Left colon (tissue), 2 donors: ENCODE measurements around the gene CMYA5. TPM values are rescaled to one million over a fixed set of nuclear protein-coding genes. Genes with fewer than 3 reads are reported as not detected.
A peak's percentile ranks its signal among the peaks of the same experiment; 100 is the strongest.
"Not testable (repeated sequence)": the region's sequence is repeated elsewhere in the genome, so short reads cannot be mapped to it uniquely, and the experiment has no call there.

Experiments
- ATAC-seq: fragments of 200-7000 bp; cut with Tn5 transposase; one replicate; pipeline ENCODE4 v1.9.1; 2020; ENCODE audit warnings: mild to moderate bottlenecking, moderate library complexity
- DNase-seq, 2 donors: peaks; one replicate each; pipeline ENCODE4 v3.0.0-alpha.2; 2020
- intact Hi-C, 2 donors: fragments of 100-400 bp; cut with DNase I in 1 of 2; cut with micrococcal nuclease in 1 of 2; formaldehyde crosslinking; loops; one replicate each; pipeline versions ENCODE4 v1.11.2 to v1.14.0; 2022; cut with DNase I, micrococcal nuclease
- total RNA-seq, 2 donors: library from RNA; stranded (reverse); fragmentation: NEBNext Ultra II Directional; extraction: Animal tissue kit (Norgen Biotek cat#: 25700); gene quantifications; one replicate each; pipeline ENCODE4 v1.2.1, GENCODE V29; 2021
- donor health status: DM: no; HTN: no; CAD: no.
- donor health status: DM: yes; HTN: yes; CAD: no.

Gene CMYA5
- total RNA-seq, 2 donors from 2014 or later: 0.31 to 0.70 TPM

DNA sequence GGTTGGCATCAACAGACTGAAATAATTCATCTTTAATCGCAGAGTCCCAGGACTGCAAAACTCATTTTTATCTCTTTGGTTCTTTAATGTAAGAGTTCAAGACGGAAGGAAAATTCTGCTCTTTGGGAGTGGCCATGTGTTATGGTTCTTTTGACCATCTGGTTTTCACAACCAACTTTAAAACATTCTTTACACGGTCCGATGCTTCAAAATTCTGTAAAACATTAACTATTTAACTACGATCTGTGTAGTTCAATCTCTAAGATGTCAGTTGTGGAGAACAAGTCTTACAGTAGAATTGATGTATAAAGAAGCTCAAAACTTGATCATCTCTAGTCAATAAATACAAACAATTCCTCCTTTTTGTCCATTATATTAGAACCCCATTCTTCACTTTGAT, 83.0 kb downstream of the CMYA5 start:
- intact Hi-C loops: no loop called here
- DNase-seq (no peak), ATAC-seq (peak; percentile 58)

DNA sequence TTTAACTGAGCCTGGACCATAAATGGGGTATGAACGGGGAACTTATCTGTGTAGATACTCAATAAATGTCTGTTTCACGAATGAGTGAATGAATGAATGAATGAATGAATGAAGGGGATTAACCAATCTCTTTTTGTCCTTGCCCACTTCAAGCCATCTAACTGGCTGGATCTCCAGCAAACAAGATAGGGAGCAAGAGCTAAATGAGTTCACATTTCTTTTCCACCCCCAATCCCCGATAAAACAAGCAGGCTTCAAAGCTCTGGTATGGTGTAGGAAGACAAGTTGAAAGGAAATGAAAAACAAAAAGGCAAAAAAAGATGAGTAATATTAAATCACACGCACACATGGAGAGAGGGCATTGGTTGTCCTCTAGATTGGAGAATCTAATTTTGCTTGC, 84.0 kb downstream of the CMYA5 start:
- ATAC-seq: no peak
- intact Hi-C loops: no loop called here
- DNase-seq: no peak

DNA sequence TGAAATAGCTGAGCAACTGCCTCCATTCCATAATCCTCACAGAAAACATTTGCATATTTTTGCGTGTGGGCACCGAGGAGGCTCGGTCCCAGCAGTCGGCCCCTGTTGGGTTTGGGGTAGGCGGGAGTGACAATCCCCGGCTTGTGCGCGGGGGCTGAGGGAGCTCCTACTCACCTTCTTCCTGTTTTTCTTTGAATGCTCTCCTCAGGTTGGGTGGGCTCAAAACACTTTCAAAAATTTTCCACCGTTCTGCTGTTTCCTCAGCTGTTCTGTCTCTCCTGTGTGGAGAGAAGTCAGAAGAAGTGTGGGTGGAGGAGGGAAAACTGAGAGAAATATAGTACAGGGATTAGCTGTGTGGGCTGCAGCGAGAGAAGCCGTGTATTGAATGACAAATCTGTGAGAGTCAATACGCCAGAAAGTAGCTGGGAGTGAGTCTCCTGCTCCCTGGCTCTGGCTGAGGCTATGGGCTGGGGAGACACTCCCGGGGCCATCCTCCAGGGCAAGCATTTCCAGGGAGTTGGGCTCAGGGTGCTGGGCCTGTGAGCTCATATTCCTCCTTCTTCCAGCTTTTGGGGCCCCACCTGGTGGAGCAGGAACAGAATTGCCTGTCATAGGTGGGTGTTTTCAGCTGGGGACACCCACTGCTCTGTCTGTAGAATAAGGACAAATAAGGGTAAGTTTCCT, 84.7 kb downstream of the CMYA5 start:
- ATAC-seq (no peak), DNase-seq (no peak)
- intact Hi-C loops: no loop called here

DNA sequence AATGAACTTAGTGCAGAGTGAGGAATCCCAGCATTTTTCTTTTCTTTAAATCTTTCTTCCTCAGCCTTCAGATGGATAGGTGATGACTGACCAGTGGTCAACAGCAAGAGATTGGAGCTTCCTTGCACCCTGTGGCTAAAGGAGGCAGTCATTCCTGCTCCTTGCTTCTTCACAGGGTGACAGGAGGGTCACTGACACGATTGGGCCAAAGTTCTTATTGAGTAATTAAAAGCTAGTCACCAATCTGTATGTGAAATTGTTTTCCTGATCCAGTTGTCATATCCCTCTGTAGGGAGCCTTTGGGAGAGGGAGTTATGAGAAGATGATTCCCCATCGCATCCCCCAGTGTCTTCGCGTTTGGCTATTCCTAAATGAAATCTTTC, 85.2 kb downstream of the CMYA5 start:
- DNase-seq (no peak), ATAC-seq (no peak)
- intact Hi-C loops: no loop called here

DNA sequence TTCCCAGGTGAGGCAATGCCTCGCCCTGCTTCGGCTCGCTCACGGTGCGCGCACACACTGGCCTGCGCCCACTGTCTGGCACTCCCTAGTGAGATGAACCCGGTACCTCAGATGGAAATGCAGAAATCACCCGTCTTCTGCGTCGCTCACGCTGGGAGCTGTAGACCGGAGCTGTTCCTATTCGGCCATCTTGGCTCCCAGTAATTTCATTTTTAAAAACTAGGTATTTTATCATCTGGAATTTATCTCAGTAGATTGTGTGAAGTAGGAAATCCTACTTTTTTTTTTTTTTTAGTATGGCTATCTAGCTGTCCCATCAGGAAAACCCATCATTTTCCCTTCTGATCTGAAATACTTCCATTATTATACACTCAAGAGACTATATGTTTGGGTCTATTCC, 95.1 kb downstream of the CMYA5 start:
- DNase-seq, intact Hi-C loops: not testable (repeated sequence)
- ATAC-seq: peak; percentile 27

DNA sequence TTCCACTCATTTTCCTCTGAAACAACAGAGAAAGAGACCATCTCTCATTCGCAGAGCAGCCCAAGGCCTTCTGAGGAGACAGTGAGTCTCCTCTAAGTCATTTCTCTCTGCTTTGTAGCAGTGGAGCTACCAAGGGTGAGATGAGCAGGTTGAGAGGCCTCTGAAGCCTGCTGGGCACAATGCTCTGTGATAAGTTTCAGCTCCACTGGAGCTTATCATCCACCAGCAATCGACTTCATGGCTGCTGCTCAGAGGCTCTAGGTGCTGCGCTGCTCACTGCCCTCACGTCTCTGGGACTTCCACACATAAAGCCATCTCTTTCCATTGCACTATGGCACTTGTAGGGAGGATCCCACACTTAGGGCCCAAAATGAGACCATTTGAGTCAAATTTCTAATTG, 96.3 kb downstream of the CMYA5 start:
- DNase-seq (no peak), ATAC-seq (no peak)
- intact Hi-C loops: no loop called here

DNA sequence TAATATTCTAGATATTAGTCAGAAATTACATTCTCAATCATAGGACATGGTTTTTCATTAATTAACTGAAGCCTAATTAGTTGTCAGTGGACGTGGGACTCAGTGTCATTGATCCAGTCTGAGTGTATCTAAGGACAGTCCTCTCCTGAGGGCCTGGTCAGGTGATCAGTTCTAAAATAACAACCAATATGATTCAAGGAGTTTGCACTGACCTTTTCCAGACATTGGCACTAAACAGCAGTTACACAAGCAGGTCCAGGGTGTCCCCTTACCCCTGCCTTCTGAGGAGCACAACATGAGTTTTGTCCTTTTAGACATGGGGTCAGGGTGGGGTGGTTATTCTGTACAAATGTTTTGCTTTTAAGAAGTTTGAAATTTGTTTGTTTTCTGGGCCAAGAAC, 97.8 kb downstream of the CMYA5 start:
- intact Hi-C loops: no loop called here
- DNase-seq (no peak), ATAC-seq (no peak)

DNA sequence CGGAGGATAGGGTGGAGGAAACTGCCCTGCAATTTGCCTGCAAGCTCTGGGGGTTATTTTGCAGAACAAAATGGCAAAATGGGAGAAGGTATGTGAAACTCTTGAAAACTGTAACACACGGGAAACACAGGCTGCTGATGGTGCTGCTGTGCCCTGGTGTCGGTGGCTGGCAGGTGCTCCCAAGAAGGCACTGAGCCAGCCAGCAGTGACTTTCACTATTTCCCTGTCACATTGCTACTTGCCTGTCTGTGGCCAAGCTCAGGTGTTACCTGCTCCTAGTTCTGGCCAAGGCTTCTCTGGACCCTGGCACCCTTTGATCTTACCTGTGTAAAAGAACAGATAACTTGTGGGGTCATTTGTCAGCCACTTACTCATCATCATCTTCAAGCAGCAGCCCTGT, 102.2 kb downstream of the CMYA5 start:
- intact Hi-C loops: no loop called here
- ATAC-seq (no peak), DNase-seq (no peak)

DNA sequence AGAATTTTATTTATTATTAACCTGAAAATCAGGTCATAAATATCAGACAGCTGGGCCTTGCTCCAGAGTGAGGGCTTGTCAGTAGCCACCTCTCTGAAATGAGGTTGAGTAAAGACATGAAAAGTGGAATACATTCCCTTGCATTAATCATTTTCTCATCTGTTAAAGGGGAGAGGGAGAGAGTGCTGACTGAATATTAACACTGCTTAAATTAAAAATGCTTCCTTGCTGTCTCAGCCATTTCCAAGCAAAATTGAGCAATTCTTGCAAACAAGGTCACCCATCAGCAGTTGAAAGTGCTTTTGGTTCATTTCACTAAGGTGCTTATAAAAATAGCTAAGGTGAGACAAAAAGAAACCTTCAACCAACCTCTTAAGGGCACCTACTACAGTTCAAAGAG, 102.8 kb downstream of the CMYA5 start:
- DNase-seq (no peak), ATAC-seq (no peak)
- intact Hi-C loops: no loop called here

DNA sequence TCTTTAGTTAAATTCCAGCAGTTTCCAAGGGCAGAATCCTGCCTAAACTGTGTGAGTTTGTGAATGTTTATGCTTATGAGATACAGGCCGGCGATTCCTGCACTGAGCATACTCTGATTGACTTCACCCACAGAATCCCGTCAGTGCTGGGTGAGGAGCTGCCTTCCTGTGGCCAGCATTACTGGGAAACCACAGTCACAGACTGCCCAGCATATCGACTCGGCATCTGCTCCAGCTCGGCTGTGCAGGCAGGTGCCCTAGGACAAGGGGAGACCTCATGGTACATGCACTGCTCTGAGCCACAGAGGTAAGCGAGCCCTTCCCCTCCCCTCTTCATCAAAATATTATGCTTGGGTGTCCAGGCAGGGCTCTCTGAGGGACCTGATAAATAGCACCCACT, 103.7 kb downstream of the CMYA5 start:
- intact Hi-C loops: no loop called here
- ATAC-seq (no peak), DNase-seq (no peak)

DNA sequence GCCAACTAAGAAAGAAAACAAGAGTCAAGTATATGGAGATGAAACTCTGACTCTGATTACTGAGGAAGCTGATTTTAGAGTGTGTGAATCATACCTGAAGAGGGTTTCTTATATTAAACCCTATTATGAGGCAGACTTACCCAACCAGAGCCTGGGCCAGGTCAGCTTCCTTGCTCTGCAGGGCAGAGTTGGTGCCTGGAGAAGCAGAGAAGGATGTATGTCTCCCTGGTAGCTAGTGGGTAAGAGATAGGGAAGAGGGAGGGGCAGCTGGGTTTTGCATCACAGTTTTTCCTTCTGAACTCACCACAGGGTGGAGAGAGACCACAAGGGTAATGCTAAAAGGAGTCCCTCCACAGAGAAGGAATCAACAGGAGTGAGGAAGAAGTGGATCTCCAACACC, 104.1 kb downstream of the CMYA5 start:
- ATAC-seq (no peak), DNase-seq (no peak)
- intact Hi-C loops: no loop called here

DNA sequence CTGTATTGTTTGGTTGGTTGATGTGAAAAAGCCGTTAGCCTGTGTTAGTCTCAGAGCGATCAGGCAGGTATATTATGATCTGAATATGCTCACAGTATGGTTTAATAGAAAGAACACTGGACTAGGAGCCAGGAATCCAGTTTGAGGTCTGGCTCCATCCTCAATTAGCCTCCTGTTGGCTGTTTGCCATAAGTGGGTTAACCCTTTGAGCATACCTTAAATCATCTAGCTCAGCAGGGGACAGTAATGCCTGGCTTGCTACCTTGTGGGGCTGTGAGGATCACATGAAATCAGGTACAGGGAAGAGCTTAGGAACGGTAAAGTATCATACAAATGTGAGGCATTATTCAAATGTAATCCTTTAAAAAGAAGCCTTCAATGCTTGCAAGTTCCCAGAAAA, 104.7 kb downstream of the CMYA5 start:
- intact Hi-C loops: no loop called here
- DNase-seq (no peak), ATAC-seq (no peak)

DNA sequence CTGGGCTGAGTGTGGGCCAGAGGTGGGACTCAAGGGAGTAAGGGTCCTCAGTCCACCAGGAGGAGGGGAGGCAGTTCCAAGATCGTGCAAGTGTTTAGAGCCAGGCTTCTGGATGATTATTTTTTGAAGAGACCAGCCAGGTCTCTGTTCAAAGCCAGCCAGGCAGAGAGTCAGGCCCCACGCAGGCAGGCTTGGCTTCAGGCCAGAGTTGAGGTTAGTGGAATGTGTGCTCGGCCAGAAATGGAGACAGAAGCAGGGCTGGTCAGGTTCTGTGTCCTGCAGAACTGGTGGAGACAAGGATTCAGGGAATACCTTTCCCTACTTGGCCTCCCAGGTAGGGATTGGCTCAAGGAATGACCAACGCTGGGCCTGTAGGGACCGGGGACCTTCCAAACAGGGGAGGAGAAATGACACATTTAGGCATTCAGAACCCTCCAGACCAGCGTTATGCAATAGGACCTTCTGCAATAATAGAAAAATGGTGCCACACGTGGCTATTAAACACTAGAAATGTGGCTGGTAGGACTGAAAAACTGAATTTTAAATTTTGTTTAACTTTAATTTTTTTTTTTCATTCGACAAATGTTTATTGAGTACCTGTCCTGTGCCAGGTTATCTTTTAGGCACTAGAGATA, 106.2 kb downstream of the CMYA5 start:
- DNase-seq: peak in 1 of 2 donors; percentile 66
- ATAC-seq: peak; percentile 68
- intact Hi-C loops: no loop called here

DNA sequence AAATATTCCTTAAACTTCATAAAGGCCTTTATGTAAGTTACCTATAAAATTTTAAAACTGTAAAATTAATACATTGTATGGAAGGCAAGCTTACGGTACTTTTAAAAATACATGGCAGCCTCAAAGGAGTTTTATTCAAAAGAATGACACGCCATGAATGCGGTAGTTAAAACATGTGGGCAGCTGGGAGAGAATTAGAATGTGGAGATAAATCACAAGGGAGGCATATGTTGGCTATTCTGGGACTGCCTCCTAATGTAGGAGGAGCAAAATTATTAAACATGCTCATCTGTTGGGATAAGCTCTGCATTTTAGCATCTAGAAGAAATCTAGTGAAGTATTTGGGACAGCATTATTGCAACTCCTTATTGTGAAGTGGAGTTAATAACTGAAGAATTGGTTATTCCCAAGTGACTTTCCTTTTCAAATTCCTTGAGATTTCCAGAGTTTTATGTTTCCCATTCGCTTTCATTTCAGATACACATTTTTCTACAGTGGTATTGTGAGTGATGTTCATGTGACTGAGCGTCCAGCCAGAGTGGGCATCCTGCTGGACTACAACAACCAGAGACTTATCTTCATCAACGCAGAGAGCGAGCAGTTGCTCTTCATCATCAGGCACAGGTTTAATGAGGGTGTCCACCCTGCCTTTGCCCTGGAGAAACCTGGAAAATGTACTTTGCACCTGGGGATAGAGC, 109.4 kb downstream of the CMYA5 start:
- DNase-seq (no peak), ATAC-seq (no peak)
- intact Hi-C loops: no loop called here

DNA sequence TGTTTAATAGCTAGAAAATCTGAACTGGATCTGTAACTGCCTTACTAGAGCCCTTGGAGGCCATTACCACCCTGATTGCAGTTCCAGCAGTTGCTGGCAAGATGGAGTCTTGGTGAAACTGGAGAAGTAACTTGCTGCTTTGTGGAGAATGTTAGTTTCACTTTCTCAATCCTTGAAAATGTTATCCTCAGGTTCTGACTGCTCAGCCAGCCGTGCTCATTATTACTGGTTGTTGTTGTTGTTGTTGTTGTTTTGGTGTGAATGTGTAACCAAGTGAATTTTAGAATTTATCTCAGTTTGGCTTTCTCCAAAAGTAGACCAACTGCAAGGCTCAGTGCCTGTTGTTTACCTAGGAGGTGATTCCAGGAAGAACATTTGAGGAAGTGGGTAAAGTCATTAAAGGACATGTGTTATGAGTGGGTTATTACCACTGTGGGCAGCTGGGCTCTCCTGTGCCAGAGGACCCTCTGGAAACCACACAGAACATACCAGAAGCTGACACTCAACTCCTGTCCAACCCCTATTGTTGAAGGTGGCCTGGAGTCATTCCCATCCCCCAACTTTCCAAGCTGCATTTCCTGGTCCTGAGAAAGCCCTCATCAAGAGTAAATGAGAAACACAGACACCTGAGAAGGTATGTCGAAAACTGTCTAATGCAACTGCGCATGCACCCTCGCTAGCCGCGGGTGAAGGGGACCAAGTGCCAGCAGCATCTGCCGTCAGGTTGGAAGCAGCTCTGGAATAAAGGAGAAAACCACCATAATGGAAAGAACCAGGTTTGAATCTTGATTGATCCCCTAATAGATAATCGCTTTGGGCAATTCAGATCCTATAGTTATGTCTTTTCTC, 111.6 kb downstream of the CMYA5 start:
- DNase-seq (no peak), ATAC-seq (peak; percentile 70)
- intact Hi-C loops: no loop called here

DNA sequence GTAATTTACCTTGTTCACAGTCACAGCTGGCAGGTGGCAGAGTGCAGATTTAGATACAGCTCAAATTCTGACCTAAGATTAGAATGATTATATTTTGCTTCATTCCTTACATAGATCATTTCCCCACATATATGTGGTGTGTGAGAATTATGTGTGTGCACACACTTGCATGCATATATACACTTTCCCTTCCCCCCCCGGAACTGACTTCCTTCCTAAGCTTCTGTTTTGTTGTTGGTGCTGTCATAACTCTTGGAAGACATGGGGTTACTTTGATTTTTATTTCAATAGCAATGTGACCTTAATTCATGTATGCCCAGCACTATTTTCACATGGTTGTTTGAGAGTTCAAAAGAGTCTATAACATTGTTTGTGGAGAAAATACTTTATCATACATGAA, 112.8 kb downstream of the CMYA5 start:
- DNase-seq (peak in 1 of 2 donors; percentile 12), ATAC-seq (peak; percentile 72)
- intact Hi-C loops: no loop called here

DNA sequence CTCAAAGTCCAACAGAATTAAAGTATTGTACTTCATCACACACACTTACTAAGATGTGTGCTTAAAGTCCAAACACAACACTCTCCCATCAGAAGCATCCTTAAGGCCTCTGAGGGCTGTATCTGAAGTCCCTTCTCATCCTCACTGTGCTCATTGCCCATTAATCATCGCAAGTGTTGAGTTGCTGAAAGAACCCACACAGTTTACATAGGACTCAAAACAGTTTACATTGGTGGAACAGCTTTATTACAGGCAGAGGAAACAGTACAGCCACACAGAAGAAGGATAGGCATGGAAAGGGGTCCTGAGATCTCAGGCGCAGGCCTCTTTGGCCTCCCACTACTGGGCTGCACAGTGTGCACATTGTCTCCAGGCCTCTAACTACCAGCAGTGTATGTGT, 113.4 kb downstream of the CMYA5 start:
- no peak for DNase-seq
- peak; percentile 72 for ATAC-seq
- intact Hi-C loops: no loop called here

DNA sequence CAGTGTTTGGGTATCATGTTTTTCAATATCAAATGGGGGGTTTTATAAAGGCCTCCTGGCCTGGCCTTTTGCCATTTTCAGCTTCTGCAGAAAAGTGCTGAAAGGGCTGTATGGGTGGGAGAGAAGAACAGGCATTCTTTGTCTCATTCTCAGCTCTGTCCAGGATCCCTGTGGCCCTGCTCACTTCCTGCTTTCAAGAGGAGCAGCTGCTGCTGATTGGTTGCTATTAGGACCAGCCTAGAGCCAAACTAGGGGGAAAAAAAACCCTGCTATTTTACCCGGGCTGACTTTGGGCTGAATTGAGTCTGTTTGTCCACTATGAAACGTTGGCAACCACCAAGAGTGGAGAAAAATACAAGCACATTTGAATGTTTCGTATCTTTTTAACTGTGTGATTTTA, 117.1 kb downstream of the CMYA5 start:
- intact Hi-C loops: no loop called here
- ATAC-seq (no peak), DNase-seq (peak in 1 of 2 donors; percentile 6)

DNA sequence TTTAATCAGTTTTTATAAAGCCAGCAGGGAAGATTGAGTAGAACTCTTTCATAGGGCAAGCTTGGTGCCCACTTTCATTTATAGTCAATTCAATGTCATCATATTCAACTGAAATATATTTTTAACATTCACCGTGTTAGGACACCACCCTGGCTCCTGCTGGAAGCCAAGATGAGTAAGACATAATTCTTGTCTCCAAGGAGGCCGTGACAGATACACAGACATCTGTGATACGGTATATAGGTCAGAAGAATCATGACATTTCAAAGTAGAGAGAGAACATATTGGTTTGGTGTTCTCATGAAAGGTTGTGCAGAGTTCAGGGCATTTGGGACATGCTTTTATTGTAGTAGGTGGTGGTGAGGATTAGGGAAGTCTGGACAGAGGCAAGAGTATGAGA, 120.1 kb downstream of the CMYA5 start:
- intact Hi-C loops: no loop called here
- ATAC-seq: no peak

DNA sequence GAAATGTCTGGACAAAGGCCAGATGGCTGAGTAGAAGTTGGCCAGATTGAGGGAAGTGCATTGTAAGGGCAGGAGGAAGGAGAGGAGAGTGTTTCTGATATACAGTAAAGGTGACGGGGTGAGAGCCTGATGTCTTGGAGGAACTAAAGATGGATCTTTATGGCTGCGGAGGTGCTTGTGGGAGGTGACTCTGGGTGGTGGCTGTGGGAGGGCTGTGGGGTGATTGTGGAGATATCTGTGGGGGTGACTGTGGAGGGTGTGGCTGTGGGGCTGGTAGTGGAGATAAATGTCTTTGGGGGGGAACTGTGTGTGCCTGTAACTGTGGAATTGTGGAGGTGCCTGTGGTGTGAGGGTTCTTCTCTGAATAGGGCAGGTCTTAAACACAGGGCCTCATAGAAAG, 121.4 kb downstream of the CMYA5 start:
- no peak for DNase-seq
- no peak for ATAC-seq
- intact Hi-C loops: no loop called here

More for the DNA sequence above, 120.1 kb downstream of the CMYA5 start:
- DNase-seq: no peak
